ENCODE measurements around the gene LDAH. TPM values are rescaled to one million over a fixed set of nuclear protein-coding genes. Genes with fewer than 3 reads are reported as not detected.

LDAH gene
- total RNA-seq, 6 experiments from 2014 or later, result 18.3 to 23.2 (median 20.2) TPM

- no peaks in the 10 kb centered on the region for H3K9me3 Mint-ChIP-seq
- DNase-seq, result no peak
- no peak overlapping the region for H3K4me3 Mint-ChIP-seq
- peaks cover 37% of the 10 kb centered on the region for H3K4me1 Mint-ChIP-seq (ENCODE audit: low read depth)
- TF ChIP-seq CTCF (IDR thresholded peaks at IDR 0.05), result no peak
- peaks cover 26% of the 10 kb centered on the region for H3K27me3 Mint-ChIP-seq (ENCODE audit: insufficient read depth)
- H3K27ac Mint-ChIP-seq, result no peak overlapping the region
- H3K36me3 Mint-ChIP-seq (ENCODE audit: low read depth), result no peaks in the 10 kb centered on the region
Observed at GRCh38 chr2:20652673-20653575, 170.0 kb downstream of the LDAH start.

- TF ChIP-seq CTCF (IDR thresholded peaks at IDR 0.05), result no peak
- no peak for DNase-seq
- H3K36me3 Mint-ChIP-seq (ENCODE audit: low read depth), result no peaks in the 10 kb centered on the region
- H3K27me3 Mint-ChIP-seq (ENCODE audit: insufficient read depth), result peaks cover 25% of the 10 kb centered on the region
- peaks cover 37% of the 10 kb centered on the region for H3K4me1 Mint-ChIP-seq (ENCODE audit: low read depth)
- H3K27ac Mint-ChIP-seq, result no peak overlapping the region
- no peaks in the 10 kb centered on the region for H3K9me3 Mint-ChIP-seq
- H3K4me3 Mint-ChIP-seq, result peak overlapping the region; percentile 88; the same call in 1 of the 2 replicates
Observed at GRCh38 chr2:20652141-20652540, 170.8 kb downstream of the LDAH start.

GRCh38 chr2:20651731-20652099 is 171.2 kb downstream of the LDAH start:
- H3K4me1 Mint-ChIP-seq (ENCODE audit: low read depth), result peaks cover 37% of the 10 kb centered on the region
- no peak for TF ChIP-seq CTCF (IDR thresholded peaks at IDR 0.05)
- H3K27me3 Mint-ChIP-seq (ENCODE audit: insufficient read depth), result peaks cover 25% of the 10 kb centered on the region
- peak overlapping the region; percentile 81; the same call in 1 of the 2 replicates for H3K27ac Mint-ChIP-seq
- no peaks in the 10 kb centered on the region for H3K9me3 Mint-ChIP-seq
- H3K36me3 Mint-ChIP-seq (ENCODE audit: low read depth), result no peaks in the 10 kb centered on the region
- DNase-seq, result no peak
- peak overlapping the region; percentile 88 for H3K4me3 Mint-ChIP-seq

GRCh38 chr2:20650877-20651730 is 171.8 kb downstream of the LDAH start, which contains the start of gene HS1BP3:
TSS of gene HS1BP3 (minus strand) at chr2:20651098. CDS start at chr2:20651063, 35 bp downstream.
- TF ChIP-seq CTCF (IDR thresholded peaks at IDR 0.05), result peak; percentile 99
- Mint-ChIP-seq H3K9me3 (no peaks in the 10 kb centered on the region), H3K27ac (peak within 1 kb of the TSS; percentile 82), H3K36me3 (ENCODE audit: low read depth) (no peaks in the 10 kb centered on the region), H3K4me1 (ENCODE audit: low read depth) (peaks cover 37% of the 10 kb centered on the region), H3K27me3 (ENCODE audit: insufficient read depth) (peaks cover 19% of the 10 kb centered on the region), H3K4me3 (peak within 1 kb of the TSS; percentile 92)
- peak; percentile 53 for DNase-seq

GRCh38 chr2:20650393-20650876 is 172.5 kb downstream of the LDAH start:
- Mint-ChIP-seq H3K4me1 (ENCODE audit: low read depth) (peaks cover 37% of the 10 kb centered on the region), H3K36me3 (ENCODE audit: low read depth) (no peaks in the 10 kb centered on the region), H3K27ac (peak overlapping the region; percentile 82), H3K9me3 (no peaks in the 10 kb centered on the region), H3K4me3 (peak overlapping the region; percentile 92), H3K27me3 (ENCODE audit: insufficient read depth) (peaks cover 12% of the 10 kb centered on the region)
- no peak for TF ChIP-seq CTCF (IDR thresholded peaks at IDR 0.05)
- peak; percentile 41 for DNase-seq
